ENCODE data around the gene WDR47.

- TF ChIP-seq, protein P1, sequence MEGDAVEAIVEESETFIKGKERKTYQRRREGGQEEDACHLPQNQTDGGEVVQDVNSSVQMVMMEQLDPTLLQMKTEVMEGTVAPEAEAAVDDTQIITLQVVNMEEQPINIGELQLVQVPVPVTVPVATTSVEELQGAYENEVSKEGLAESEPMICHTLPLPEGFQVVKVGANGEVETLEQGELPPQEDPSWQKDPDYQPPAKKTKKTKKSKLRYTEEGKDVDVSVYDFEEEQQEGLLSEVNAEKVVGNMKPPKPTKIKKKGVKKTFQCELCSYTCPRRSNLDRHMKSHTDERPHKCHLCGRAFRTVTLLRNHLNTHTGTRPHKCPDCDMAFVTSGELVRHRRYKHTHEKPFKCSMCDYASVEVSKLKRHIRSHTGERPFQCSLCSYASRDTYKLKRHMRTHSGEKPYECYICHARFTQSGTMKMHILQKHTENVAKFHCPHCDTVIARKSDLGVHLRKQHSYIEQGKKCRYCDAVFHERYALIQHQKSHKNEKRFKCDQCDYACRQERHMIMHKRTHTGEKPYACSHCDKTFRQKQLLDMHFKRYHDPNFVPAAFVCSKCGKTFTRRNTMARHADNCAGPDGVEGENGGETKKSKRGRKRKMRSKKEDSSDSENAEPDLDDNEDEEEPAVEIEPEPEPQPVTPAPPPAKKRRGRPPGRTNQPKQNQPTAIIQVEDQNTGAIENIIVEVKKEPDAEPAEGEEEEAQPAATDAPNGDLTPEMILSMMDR (IDR thresholded peaks at IDR 0.05): no peak
- TF ChIP-seq POLR2AphosphoS5 (IDR thresholded peaks at IDR 0.05) (no peak), POLR2A (IDR thresholded peaks at IDR 0.05) (no peak)
Observed at GRCh38 chr1:109027841-109028240, 14.1 kb downstream of the WDR47 start.

Measured in prostate gland (tissue), 2 donors.